GM13977 (cell line): ENCODE results near the gene SGK1.
"Not testable (repeated sequence)": the region's sequence is repeated elsewhere in the genome, so short reads cannot be mapped to it uniquely, and the experiment has no call there.

Source experiments
- DNase-seq: peaks from one replicate; pipeline ENCODE4 v3.0.0; 2012; ENCODE audit warnings: low spot score
- in situ Hi-C: fragments of 300-500 bp; cut with MboI; formaldehyde crosslinking; loops from one replicate; pipeline ENCODE4 v1.12.0; 2022; ENCODE audit warnings: low sequenced_read_pairs, low pct_unique_long_range_greater_than_20kb, mixed read lengths, inconsistent platforms; ENCODE audit not compliant: unreplicated experiment
- TF ChIP-seq, protein P1 (sequence below): IDR thresholded peaks from 2 replicates; pipeline ENCODE4 v1.5.1; 2012; ENCODE audit warnings: mild to moderate bottlenecking, control low read depth; ENCODE audit not compliant: insufficient read depth; ENCODE audit errors: extremely low read depth, missing control alignments

Gene SGK1

DNA sequence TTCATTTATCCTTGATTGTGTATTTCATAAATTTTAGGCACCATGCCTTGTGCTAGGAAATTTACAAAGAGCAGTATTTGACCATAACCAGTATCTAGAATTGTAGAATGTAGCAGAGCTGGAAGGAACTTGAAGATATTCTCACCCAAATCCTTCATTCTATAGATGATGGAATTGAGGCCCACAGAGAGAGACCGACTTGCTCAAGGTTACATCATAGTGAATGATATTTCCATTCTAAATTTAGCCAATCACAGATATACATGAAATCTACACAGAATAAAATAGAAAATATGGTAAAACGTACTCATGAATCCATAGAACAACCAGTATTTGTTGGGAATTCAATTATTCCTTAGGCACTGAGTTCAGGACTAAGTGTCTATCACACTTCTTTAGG lies 10.9 kb upstream of the SGK1 start:
- DNase-seq: no peak
- in situ Hi-C loops: no loop called here
- TF ChIP-seq, protein P1, sequence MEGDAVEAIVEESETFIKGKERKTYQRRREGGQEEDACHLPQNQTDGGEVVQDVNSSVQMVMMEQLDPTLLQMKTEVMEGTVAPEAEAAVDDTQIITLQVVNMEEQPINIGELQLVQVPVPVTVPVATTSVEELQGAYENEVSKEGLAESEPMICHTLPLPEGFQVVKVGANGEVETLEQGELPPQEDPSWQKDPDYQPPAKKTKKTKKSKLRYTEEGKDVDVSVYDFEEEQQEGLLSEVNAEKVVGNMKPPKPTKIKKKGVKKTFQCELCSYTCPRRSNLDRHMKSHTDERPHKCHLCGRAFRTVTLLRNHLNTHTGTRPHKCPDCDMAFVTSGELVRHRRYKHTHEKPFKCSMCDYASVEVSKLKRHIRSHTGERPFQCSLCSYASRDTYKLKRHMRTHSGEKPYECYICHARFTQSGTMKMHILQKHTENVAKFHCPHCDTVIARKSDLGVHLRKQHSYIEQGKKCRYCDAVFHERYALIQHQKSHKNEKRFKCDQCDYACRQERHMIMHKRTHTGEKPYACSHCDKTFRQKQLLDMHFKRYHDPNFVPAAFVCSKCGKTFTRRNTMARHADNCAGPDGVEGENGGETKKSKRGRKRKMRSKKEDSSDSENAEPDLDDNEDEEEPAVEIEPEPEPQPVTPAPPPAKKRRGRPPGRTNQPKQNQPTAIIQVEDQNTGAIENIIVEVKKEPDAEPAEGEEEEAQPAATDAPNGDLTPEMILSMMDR: no peak

DNA sequence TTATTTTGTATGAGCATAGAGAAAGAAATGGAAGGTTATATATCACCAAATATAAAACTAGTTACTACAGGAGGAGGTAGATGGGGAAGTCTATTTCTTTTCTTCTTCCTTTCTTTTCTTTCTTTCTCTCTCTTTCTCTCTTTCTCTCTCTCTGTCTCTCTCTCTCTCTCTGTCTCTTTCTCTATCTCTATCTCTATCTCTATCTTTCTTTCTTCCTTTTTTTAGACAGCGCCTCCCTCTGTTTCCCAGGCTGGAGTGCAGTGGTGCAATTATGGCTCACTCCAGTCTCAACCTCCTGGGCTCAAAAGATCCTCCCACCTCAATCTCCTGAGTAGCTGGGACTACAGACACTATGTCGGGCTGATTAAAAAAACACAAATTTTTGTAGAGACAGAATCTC lies 10.2 kb upstream of the SGK1 start:
- TF ChIP-seq, protein P1: no peak
- in situ Hi-C loops: no loop called here
- DNase-seq: no peak

DNA sequence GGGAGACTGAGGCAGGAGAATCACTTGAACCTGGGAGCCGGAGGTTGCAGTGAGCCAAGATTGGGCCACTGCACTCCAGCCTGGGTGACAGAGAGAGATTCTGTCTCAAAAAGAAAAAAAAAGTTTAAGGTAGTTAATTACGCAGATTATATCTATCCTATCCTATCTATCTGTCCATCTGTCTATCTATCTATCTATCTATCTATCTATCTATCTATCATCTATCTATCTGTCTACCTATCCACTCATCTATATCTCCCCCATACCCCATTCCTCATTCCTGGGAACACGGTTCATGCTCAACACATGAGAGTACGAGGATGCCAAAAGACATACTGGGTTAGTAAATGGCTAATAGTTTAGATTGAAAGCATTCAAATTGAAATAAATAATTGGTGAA lies 8.3 kb upstream of the SGK1 start:
- in situ Hi-C loops, DNase-seq: not testable (repeated sequence)

DNA sequence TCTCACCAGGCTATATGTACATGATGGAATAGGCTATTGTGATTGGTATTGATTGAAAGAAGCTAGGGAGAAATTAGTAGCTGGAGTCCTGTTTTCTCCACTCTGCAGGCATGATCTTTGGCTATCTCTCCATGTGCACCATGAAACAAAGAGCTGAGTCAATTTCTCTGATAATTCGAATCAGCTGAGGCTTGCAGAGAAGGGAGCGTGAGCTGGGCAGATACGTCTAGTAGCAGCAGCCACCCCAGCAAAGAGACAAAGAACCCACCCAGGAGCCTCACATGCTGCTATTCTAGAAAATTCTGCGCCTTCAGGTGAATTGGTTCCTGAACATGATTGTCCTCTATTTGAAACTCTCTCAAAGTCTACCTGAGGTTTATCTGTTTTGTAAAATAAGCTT lies 6.9 kb upstream of the SGK1 start:
- in situ Hi-C loops: no loop called here

DNA sequence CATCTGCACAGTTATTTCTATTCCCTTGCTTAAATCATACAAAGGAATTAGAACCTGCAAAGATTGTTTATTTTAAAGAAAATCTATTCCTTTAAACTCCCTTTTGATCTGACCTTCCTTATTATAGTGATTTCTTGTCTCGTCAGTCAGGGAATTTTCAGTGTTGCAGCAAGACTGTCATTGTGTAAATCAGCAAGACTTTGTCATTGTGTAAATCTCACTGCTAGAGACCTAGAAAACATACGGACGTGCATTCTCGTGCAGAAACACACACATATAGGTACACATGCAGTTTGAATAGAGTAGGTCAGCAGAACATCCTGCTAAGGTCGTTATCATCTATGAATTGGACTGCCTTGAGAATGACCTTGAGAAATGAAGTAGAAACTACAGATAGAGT lies 6.2 kb upstream of the SGK1 start:
- no peak for DNase-seq
- TF ChIP-seq, protein P1: no peak
- in situ Hi-C loops: no loop called here

More for the DNA sequence above, 6.9 kb upstream of the SGK1 start:
- TF ChIP-seq, protein P1: no peak
- DNase-seq: no peak

DNA sequence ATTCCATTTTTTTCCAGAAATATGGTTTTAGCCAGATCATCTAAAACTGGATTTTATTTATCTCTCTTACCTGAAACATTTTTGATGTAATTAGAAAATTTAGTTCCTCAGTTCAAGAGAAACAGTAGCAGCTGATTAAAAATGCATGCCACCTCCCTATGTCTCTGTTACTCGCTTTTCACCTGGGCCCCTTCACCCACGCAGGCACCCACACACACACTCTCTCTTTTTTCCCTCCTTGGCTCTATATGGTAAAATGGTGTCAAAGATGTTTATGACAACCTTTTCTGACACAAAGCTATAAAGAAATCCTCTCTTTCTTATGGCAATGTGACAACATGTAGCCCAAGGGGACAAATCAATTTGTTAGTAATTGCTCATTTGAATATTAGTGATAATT lies 5.8 kb upstream of the SGK1 start:
- TF ChIP-seq, protein P1: no peak
- in situ Hi-C loops: no loop called here
- DNase-seq: no peak

DNA sequence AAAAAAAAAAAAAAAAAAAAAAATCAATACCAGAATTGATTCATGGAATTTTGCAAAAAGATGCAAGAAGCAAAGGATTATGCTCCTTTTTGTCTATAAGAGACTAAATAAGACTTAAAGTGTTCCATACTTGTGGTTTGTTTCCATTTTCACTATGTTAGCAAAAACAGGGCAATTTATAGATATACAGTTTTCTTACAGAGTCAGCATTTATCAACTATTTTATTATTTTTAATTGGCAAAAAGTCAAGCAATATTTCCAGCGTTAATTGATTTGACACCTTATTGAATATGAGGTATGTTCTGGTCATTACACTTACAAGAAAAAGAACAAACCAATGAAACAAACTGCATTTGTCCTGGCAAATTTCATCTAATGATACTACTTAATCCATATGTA lies 5.4 kb upstream of the SGK1 start:
- in situ Hi-C loops: no loop called here
- DNase-seq: no peak
- TF ChIP-seq, protein P1: no peak

DNA sequence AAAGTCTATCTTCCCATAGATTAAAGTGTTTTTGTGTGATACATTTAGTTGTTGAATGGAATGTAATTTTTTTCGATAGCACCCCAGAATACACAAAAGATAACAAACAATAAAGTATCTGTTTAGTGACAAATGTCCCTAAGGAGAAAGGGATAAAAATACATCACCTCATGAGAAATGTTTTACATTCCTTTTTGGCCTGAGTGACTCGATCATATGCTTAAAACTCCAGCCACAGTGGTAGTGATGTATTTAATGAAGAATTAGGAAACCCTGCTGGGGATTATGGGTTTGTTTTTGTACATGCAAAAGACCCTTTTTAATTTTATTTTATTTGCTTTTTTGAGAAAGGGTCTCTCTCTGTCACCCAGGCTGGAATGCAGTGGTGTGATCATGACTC lies 4.3 kb upstream of the SGK1 start:
- TF ChIP-seq, protein P1: no peak
- no peak for DNase-seq
- in situ Hi-C loops: no loop called here
